Aorta (tissue), 5 donors: Measurements from ENCODE around the gene COLEC12. TPM values are rescaled to one million over a fixed set of nuclear protein-coding genes. Genes with fewer than 3 reads are reported as not detected.
"Not testable (repeated sequence)": the region's sequence is repeated elsewhere in the genome, so short reads cannot be mapped to it uniquely, and the experiment has no call there.

Experiments
- ATAC-seq: fragments of 200-7000 bp; cut with Tn5 transposase; one replicate; pipeline ENCODE4 v1.9.1; 2022; ENCODE audit warnings: moderate library complexity; ENCODE audit not compliant: low FRiP score
- DNase-seq, 2 donors: peaks; one replicate each; pipeline ENCODE4 v3.0.0-alpha.2; 2020
- H3K27ac ChIP-seq, 2 donors: one replicate each; pipeline ENCODE4 v1.5.1; 2013; ENCODE audit warnings: low read length in 2 of 2, mild to moderate bottlenecking in 2 of 2, moderate library complexity in 2 of 2, control low read depth in 1 of 2, inconsistent platforms in 1 of 2, low read depth in 1 of 2
- H3K27me3 ChIP-seq, 2 donors: one replicate each; pipeline ENCODE4 v1.6.1; 2013; ENCODE audit warnings: control low read depth in 1 of 2, low read length in 1 of 2, mild to moderate bottlenecking in 1 of 2, moderate library complexity in 1 of 2; ENCODE audit not compliant: insufficient read depth in 2 of 2, control insufficient read depth in 1 of 2
- H3K36me3 ChIP-seq, 2 donors: one replicate each; pipeline ENCODE4 v1.6.1; 2013; ENCODE audit warnings: control low read depth in 1 of 2, low read length in 1 of 2, mild to moderate bottlenecking in 1 of 2; ENCODE audit not compliant: insufficient read depth in 2 of 2, control insufficient read depth in 1 of 2
- H3K4me1 ChIP-seq, 2 donors: one replicate each; pipeline ENCODE4 v1.6.1; 2013; ENCODE audit warnings: low read length in 2 of 2, control low read depth in 1 of 2, mild to moderate bottlenecking in 1 of 2, moderate library complexity in 1 of 2; ENCODE audit not compliant: insufficient read depth in 2 of 2, control insufficient read depth in 1 of 2
- H3K4me3 ChIP-seq, 2 donors: one replicate each; pipeline ENCODE4 v1.5.1; 2013; ENCODE audit warnings: low read length in 2 of 2, control low read depth in 1 of 2, mild to moderate bottlenecking in 1 of 2
- H3K9me3 ChIP-seq: one replicate; pipeline ENCODE4 v1.6.1; 2013; ENCODE audit warnings: mild to moderate bottlenecking, low read length; ENCODE audit not compliant: control insufficient read depth
- WGBS, 2 donors: extraction: QIAGEN DNeasy Blood & Tissue Kit; methylation state at CpG; one replicate each; pipeline ENCODE4 v1.1.7; 2013; 5-methylcytosine and 5-hydroxymethylcytosine counted together
- intact Hi-C, 2 donors: fragments of 100-400 bp; cut with DNase I; formaldehyde crosslinking; loops; one replicate each; pipeline versions ENCODE4 v1.14.2 to v1.15.0; 2022
- polyA plus RNA-seq, 2 donors: library from polyadenylated mRNA; stranded (reverse); fragments of 200-250 nt; gene quantifications; one replicate each; pipeline ENCODE4 v1.2.3, GENCODE V29; 2013
- total RNA-seq, 2 donors: library from RNA; stranded (reverse); fragmentation: NEBNext Ultra II Directional; extraction: Animal tissue kit (Norgen Biotek cat#: 25700); gene quantifications; one replicate each; pipeline ENCODE4 v1.2.1, GENCODE V29; 2021
- donor health status: healthy with polysubstance abuse.
- donor health status: Bipolar disorder and iron deficiency.
- donor health status: DM: no; HTN: no; CAD: no.
- donor health status: DM: no; HTN: no; CAD: no.
- donor health status: DM: yes; HTN: yes; CAD: no.

COLEC12 gene
- total and polyA plus RNA-seq, 4 donors = 2.4 to 46.1 (median 10.7) TPM

GRCh38 chr18:317618-318017 is 182.9 kb downstream of the COLEC12 start:
- ATAC-seq = no peak
- H3K9me3 ChIP-seq = no peaks in the 10 kb centered on the region
- 97 to 99% methylated on average over 6 of the region's 6 CpGs for WGBS, 2 donors
- H3K4me3 ChIP-seq = no peak overlapping the region
- no peaks in the 10 kb centered on the region for H3K36me3 ChIP-seq
- no peaks in the 10 kb centered on the region for H3K4me1 ChIP-seq
- DNase-seq = no peak
- H3K27ac ChIP-seq = no peak overlapping the region
- intact Hi-C loops = no loop called here
- H3K27me3 ChIP-seq = no peaks in the 10 kb centered on the region

- WGBS, 2 donors = 80 to 94% methylated on average over 8 of the region's 8 CpGs
- intact Hi-C loops = no loop called here
- ATAC-seq (no peak), DNase-seq (no peak)
- Histone ChIP-seq H3K4me1 (no peaks in the 10 kb centered on the region), H3K27me3 (no peaks in the 10 kb centered on the region), H3K27ac (no peak overlapping the region), H3K4me3 (no peak overlapping the region), H3K36me3 (no peaks in the 10 kb centered on the region), H3K9me3 (no peaks in the 10 kb centered on the region)
These were observed 184.1 kb downstream of the COLEC12 start for GRCh38 chr18:316393-316792.

- Histone ChIP-seq H3K36me3 (no peaks in the 10 kb centered on the region), H3K4me3 (no peak overlapping the region), H3K27ac (no peak overlapping the region), H3K27me3 (no peaks in the 10 kb centered on the region), H3K4me1 (no peaks in the 10 kb centered on the region), H3K9me3 (no peaks in the 10 kb centered on the region)
- no peak for DNase-seq
- intact Hi-C loops = no loop called here
- ATAC-seq = no peak
These were observed 186.6 kb downstream of the COLEC12 start for GRCh38 chr18:313931-314330.

GRCh38 chr18:312415-312814 is 188.1 kb downstream of the COLEC12 start:
- intact Hi-C loops = no loop called here
- H3K27ac ChIP-seq = no peak overlapping the region
- H3K27me3 ChIP-seq = no peaks in the 10 kb centered on the region
- no peak for DNase-seq
- 61 to 65% methylated on average over 4 of the region's 4 CpGs for WGBS, 2 donors
- H3K4me1 ChIP-seq = no peaks in the 10 kb centered on the region
- no peak for ATAC-seq
- no peaks in the 10 kb centered on the region for H3K9me3 ChIP-seq
- no peaks in the 10 kb centered on the region for H3K36me3 ChIP-seq
- no peak overlapping the region for H3K4me3 ChIP-seq

- ATAC-seq = no peak
These were observed 190.5 kb downstream of the COLEC12 start for GRCh38 chr18:310042-310441.

GRCh38 chr18:308086-308485 is 192.4 kb downstream of the COLEC12 start:
- H3K9me3 ChIP-seq, H3K4me3 ChIP-seq, intact Hi-C loops, ATAC-seq, H3K36me3 ChIP-seq, H3K4me1 ChIP-seq, DNase-seq, H3K27me3 ChIP-seq, H3K27ac ChIP-seq: not testable (repeated sequence)
- 94 to 95% methylated on average over 4 of the region's 4 CpGs for WGBS, 2 donors

More at GRCh38 chr18:310042-310441, 190.5 kb downstream of the COLEC12 start:
- H3K4me3 ChIP-seq = no peak overlapping the region
- no peak overlapping the region for H3K27ac ChIP-seq
- no peaks in the 10 kb centered on the region for H3K9me3 ChIP-seq
- no peaks in the 10 kb centered on the region for H3K4me1 ChIP-seq
- no peaks in the 10 kb centered on the region for H3K36me3 ChIP-seq
- intact Hi-C loops = no loop called here
- no peak for DNase-seq
- H3K27me3 ChIP-seq = no peaks in the 10 kb centered on the region

- DNase-seq (no peak), ATAC-seq (no peak)
- intact Hi-C loops = no loop called here
- Histone ChIP-seq H3K27ac (no peak overlapping the region), H3K4me1 (no peaks in the 10 kb centered on the region), H3K27me3 (no peaks in the 10 kb centered on the region), H3K36me3 (no peaks in the 10 kb centered on the region), H3K9me3 (no peaks in the 10 kb centered on the region), H3K4me3 (no peak overlapping the region)
- WGBS, 2 donors = 91 to 93% methylated on average over 7 of the region's 7 CpGs
These were observed 193.8 kb downstream of the COLEC12 start for GRCh38 chr18:306608-307255.

GRCh38 chr18:305003-305501 is 195.4 kb downstream of the COLEC12 start:
- no peaks in the 10 kb centered on the region for H3K27me3 ChIP-seq
- no peak overlapping the region for H3K27ac ChIP-seq
- intact Hi-C loops = no loop called here
- no peak for DNase-seq
- no peaks in the 10 kb centered on the region for H3K4me1 ChIP-seq
- H3K36me3 ChIP-seq = no peaks in the 10 kb centered on the region
- H3K9me3 ChIP-seq = no peaks in the 10 kb centered on the region
- H3K4me3 ChIP-seq = no peak overlapping the region
- ATAC-seq = no peak
- WGBS, 2 donors = 57 to 59% methylated on average over 6 of the region's 6 CpGs

GRCh38 chr18:303607-304006 is 196.9 kb downstream of the COLEC12 start:
- intact Hi-C loops = no loop called here
- Histone ChIP-seq H3K36me3 (no peaks in the 10 kb centered on the region), H3K4me1 (no peaks in the 10 kb centered on the region), H3K9me3 (no peaks in the 10 kb centered on the region), H3K27me3 (no peaks in the 10 kb centered on the region), H3K27ac (no peak overlapping the region), H3K4me3 (no peak overlapping the region)
- DNase-seq = no peak
- WGBS, 2 donors = 93 to 94% methylated on average over 2 of the region's 2 CpGs
- ATAC-seq = no peak
